KMS-11 (cell line): ENCODE data around the gene CDC123.

Experiments
- H2AFZ ChIP-seq: fragments of 200-600 bp; sonication (generic); 2 replicates; pipeline ENCODE4 v1.6.1; 2016; ENCODE audit warnings: antibody characterized with exemption, mixed run types, low read depth
- H3K27ac ChIP-seq: fragments of 200-600 bp; sonication (generic); 2 replicates; pipeline ENCODE4 v1.6.1; 2016; ENCODE audit warnings: mild to moderate bottlenecking, mixed run types
- H3K27me3 ChIP-seq: fragments of 200-600 bp; sonication (generic); 2 replicates; pipeline ENCODE4 v1.6.1; 2017; ENCODE audit warnings: mild to moderate bottlenecking, low read depth, mixed run types, moderate library complexity; ENCODE audit not compliant: insufficient read depth
- H3K36me3 ChIP-seq: fragments of 200-600 bp; sonication (generic); 2 replicates; pipeline ENCODE4 v1.6.1; 2017; ENCODE audit warnings: mild to moderate bottlenecking, mixed run types; ENCODE audit not compliant: insufficient read depth
- H3K4me1 ChIP-seq: fragments of 200-600 bp; sonication (generic); 2 replicates; pipeline ENCODE4 v1.6.1; 2016; ENCODE audit warnings: mild to moderate bottlenecking, low read depth, mixed run types; ENCODE audit not compliant: poor library complexity, severe bottlenecking
- H3K4me2 ChIP-seq: fragments of 200-600 bp; sonication (generic); 2 replicates; pipeline ENCODE4 v1.7.0; 2016; ENCODE audit warnings: mild to moderate bottlenecking, mixed run types
- H3K4me3 ChIP-seq: fragments of 200-600 bp; sonication (generic); IDR thresholded peaks from 2 replicates; pipeline ENCODE4 v1.6.1; 2017; ENCODE audit warnings: low read depth, low read length, mixed read lengths; ENCODE audit not compliant: insufficient read depth
- H3K79me2 ChIP-seq: fragments of 200-600 bp; sonication (generic); 2 replicates; pipeline ENCODE4 v1.6.1; 2016; ENCODE audit warnings: low read depth, mixed run types; ENCODE audit not compliant: insufficient read depth
- H3K9ac ChIP-seq: fragments of 200-600 bp; sonication (generic); 2 replicates; pipeline ENCODE4 v1.6.1; 2016; ENCODE audit warnings: mild to moderate bottlenecking, mixed run types
- H4K20me1 ChIP-seq: fragments of 200-600 bp; sonication (generic); 2 replicates; pipeline ENCODE4 v1.6.1; 2016; ENCODE audit warnings: mild to moderate bottlenecking, mixed run types; ENCODE audit not compliant: insufficient read depth
- CTCF ChIP-seq: fragments of 200-600 bp; sonication (generic); conservative IDR thresholded peaks from 2 replicates; pipeline ENCODE4 v1.6.1; 2017; ENCODE audit warnings: low read depth, mild to moderate bottlenecking, antibody characterized with exemption, low read length, moderate library complexity, mixed read lengths

The CDC123 gene

GRCh38 chr10:12198156-12198555, 2.2 kb downstream of the CDC123 start:
- peaks cover 75% of the 10 kb centered on the region for H3K79me2 ChIP-seq
- no peaks in the 10 kb centered on the region for H4K20me1 ChIP-seq
- H3K27me3 ChIP-seq = no peaks in the 10 kb centered on the region
- no peaks in the 10 kb centered on the region for H3K36me3 ChIP-seq
- no peak overlapping the region for H3K9ac ChIP-seq
- no peak overlapping the region for H2AFZ ChIP-seq
- no peak for TF ChIP-seq CTCF
- peak overlapping the region; percentile 27; the same call in 1 of the 2 replicates for H3K4me2 ChIP-seq
- H3K27ac ChIP-seq = no peak overlapping the region
- H3K4me3 ChIP-seq = no peak overlapping the region
- peaks cover 22% of the 10 kb centered on the region for H3K4me1 ChIP-seq

- Histone ChIP-seq H3K9ac (no peak overlapping the region), H3K4me3 (no peak overlapping the region), H4K20me1 (no peaks in the 10 kb centered on the region), H2AFZ (no peak overlapping the region), H3K27me3 (no peaks in the 10 kb centered on the region), H3K4me1 (peaks cover 13% of the 10 kb centered on the region), H3K4me2 (no peak overlapping the region), H3K36me3 (no peaks in the 10 kb centered on the region), H3K27ac (no peak overlapping the region), H3K79me2 (peaks cover 65% of the 10 kb centered on the region)
- no peak for TF ChIP-seq CTCF
Observed at GRCh38 chr10:12200850-12201249, 4.9 kb downstream of the CDC123 start.

GRCh38 chr10:12201543-12201942, 5.6 kb downstream of the CDC123 start:
- Histone ChIP-seq H3K4me1 (peaks cover 13% of the 10 kb centered on the region), H3K9ac (no peak overlapping the region), H2AFZ (no peak overlapping the region), H3K36me3 (no peaks in the 10 kb centered on the region), H3K27ac (no peak overlapping the region), H3K4me3 (no peak overlapping the region), H3K79me2 (peaks cover 59% of the 10 kb centered on the region), H3K27me3 (no peaks in the 10 kb centered on the region), H3K4me2 (no peak overlapping the region), H4K20me1 (no peaks in the 10 kb centered on the region)
- TF ChIP-seq CTCF = no peak

- no peak overlapping the region for H2AFZ ChIP-seq
- no peak overlapping the region for H3K9ac ChIP-seq
- no peak overlapping the region for H3K4me3 ChIP-seq
- H4K20me1 ChIP-seq = no peaks in the 10 kb centered on the region
- H3K36me3 ChIP-seq = no peaks in the 10 kb centered on the region
- no peak overlapping the region for H3K4me2 ChIP-seq
- no peak overlapping the region for H3K27ac ChIP-seq
- H3K79me2 ChIP-seq = peaks cover 56% of the 10 kb centered on the region
- H3K27me3 ChIP-seq = no peaks in the 10 kb centered on the region
- no peak for TF ChIP-seq CTCF
- H3K4me1 ChIP-seq = peaks cover 11% of the 10 kb centered on the region
Observed at GRCh38 chr10:12202226-12202625, 6.2 kb downstream of the CDC123 start.
